GM21717 (cell line): ENCODE data around the gene CFAP97D2.
A peak's percentile ranks its signal among the peaks of the same experiment; 100 is the strongest.
"Not testable (repeated sequence)": the region's sequence is repeated elsewhere in the genome, so short reads cannot be mapped to it uniquely, and the experiment has no call there.

ENCODE experiments used
- ATAC-seq: cut with Tn5 transposase; IDR thresholded peaks from one replicate; pipeline ENCODE4 v1.9.1; 2021; ENCODE audit warnings: mild to moderate bottlenecking, moderate library complexity; ENCODE audit not compliant: unreplicated experiment

The CFAP97D2 gene

DNA sequence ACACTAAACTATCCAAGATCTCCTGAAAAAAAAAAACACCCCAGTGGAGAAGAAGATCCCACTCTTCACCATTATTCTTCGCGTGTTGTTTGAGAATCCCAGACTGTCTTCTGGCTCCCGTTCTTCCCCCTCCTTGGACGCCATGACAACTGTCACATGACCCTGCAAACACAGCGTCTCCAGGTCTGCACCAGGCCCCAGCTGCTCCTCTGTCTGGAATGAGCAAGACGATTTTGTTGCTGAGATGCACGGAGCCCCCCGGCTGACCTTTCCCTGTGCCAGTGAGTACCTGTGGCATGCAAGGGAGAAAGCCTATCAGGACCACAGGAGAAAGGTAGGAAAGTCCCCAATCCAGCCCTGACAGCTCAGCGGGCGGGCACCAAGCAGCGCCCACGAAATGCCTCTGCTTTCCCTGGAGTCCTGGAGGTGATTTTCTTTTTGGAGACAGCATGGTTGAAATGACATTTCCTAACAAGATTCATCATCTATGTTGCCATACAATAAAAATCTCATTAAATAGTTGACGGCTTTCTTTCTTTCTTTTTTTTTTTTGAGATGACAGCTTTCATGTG is at the start of gene CFAP97D2:
Gene CFAP97D2, plus strand, starts transcription at position 171 of the 572 bp plus-strand sequence. Its CDS starts 74 bp downstream, at position 245.
- ATAC-seq, result no peak

DNA sequence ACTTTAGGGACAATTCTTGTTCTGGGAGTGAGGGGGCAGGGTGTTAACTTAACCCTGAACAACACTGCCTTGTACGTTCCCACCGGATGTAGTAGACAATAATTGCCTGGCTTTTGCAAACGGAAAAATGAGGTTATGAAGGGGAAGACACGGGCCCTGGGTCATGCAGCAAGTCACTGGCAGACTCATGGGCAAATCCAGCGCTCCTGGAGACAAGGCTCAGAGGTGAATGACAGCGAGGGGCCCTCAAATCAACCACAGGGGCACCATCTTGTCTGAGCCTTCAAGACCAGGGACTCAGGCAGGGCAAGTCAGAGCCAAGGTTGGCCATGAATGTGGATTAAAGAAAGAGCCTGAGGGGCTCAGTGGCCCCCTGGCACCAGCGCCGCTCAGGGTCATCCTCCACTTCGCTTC is 49.4 kb upstream of the CFAP97D2 start:
- ATAC-seq, result no peak

- ATAC-seq, result no peak
Observed at GRCh38 chr13:114130131-114130836, 48.8 kb upstream of the CFAP97D2 start.

DNA sequence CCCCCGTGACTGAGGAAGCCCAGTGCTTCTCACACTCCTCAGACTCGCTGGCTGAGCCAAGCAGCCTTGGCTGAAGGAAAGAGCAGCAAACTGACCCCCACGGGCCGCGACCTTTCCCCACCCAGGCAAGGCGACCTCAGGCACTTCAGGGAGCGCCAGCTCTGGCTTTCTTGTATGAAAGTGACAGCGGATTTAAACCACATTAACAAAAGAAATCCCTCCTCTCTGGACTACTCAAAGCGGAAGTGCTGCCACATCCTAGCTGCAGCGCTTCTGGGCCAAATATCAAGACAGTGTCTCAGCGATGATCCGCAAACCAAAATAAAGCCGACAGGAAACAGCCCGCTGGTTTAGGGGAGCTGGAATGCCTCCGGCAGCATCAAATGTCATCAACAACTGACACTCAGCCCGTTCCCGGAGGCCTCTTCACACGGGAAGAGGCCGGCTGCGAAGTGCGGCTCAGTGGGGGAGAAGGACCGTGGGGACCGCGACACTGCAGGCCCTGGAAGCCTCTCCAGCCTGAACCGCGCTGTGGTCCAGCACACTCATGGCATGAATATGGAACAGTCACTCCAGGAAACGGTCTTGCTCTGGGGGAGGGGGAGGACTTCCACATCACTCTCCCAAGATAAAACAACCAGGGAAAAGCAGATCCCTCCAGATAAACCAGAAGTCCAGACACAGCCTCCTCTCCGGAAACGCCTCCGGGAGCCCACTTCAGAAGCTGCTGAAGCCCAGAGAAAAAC is 48.0 kb upstream of the CFAP97D2 start:
- ATAC-seq, result no peak

- peak; percentile 3 for ATAC-seq
Observed at GRCh38 chr13:114131583-114132418, 47.3 kb upstream of the CFAP97D2 start.

GRCh38 chr13:114132419-114133121 is 46.5 kb upstream of the CFAP97D2 start, which contains the start of gene RASA3:
TSS of gene RASA3 (minus strand) at chr13:114132623. CDS start at chr13:114132489, 134 bp downstream.
- ATAC-seq, result peak; percentile 61

- ATAC-seq, result not testable (repeated sequence)
Observed at GRCh38 chr13:114133126-114133525, 45.9 kb upstream of the CFAP97D2 start.

DNA sequence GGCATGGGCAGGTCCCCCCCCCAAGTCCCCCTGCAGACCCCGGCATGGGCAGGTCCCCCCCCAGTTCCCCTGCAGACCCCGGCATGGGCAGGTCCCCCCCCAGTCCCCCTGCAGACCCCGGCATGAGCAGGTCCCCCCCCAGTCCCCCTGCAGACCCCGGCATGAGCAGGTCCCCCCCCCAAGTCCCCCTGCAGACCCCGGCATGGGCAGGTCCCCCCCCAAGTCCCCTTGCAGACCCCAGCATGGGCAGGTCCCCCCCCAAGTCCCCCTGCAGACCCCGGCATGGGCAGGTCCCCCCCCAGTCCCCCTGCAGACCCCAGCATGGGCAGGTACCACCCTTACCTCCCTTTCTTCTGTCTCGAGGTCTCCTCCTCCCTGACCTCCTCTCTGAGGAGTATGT is 45.5 kb upstream of the CFAP97D2 start:
- not testable (repeated sequence) for ATAC-seq

DNA sequence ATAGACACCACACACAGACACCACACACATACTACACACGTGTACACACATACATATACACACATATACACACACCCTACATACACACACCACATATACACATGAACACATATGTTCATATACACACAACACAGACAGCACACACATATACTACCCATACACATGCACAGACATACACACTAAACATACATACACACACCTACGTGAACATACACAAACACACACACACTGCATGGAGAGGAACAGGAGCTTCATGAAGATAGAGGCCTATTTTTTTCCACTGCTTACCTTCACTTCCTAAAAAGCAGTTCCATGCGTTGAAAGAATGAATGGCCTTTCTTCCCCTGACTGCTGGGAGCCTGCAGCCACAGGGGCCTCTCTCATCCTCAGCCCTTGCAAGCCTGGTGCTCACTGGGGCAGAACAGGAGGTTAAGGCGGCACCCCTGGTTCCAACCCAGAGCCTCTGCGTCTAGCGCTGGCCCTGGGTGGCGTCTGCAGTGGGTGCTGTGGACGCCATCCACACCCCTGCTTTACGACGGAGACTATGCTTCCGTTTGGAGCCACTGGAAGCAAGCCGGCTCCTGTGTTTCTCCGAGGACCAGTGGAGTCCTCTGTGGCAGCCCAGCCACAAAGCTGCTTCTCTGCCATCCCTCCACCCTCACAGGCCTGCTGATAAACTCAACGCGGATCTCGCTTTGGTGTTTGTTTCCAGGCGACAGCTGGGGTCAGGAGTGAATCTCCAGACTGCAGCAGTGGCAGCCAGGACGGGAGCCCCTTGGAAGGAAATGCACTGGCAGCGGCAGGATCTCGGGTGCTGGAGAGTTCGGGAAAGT is 44.7 kb upstream of the CFAP97D2 start:
- no peak for ATAC-seq

- no peak for ATAC-seq
Observed at GRCh38 chr13:114134944-114135610, 44.0 kb upstream of the CFAP97D2 start.

- ATAC-seq, result no peak
Observed at GRCh38 chr13:114135731-114136171, 43.3 kb upstream of the CFAP97D2 start.

DNA sequence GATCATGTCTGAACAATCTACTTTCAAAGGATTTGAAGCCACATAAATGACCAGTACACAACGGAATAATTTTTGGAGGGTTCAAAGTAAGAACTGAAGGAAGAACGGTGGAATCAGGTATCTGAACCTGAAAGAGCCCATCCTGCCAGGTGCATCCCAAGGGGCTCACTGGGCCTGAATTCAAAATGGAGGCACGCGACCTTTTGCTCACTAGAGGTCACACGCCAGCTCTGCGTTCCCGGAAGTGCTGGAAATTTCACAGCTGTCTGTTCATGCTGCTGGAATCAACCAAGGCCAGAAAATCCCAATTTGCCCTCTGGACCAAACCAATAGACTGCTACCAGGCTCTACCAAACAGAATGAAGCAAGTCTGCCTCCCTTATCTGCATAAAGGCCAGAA is 42.5 kb upstream of the CFAP97D2 start:
- ATAC-seq, result no peak

DNA sequence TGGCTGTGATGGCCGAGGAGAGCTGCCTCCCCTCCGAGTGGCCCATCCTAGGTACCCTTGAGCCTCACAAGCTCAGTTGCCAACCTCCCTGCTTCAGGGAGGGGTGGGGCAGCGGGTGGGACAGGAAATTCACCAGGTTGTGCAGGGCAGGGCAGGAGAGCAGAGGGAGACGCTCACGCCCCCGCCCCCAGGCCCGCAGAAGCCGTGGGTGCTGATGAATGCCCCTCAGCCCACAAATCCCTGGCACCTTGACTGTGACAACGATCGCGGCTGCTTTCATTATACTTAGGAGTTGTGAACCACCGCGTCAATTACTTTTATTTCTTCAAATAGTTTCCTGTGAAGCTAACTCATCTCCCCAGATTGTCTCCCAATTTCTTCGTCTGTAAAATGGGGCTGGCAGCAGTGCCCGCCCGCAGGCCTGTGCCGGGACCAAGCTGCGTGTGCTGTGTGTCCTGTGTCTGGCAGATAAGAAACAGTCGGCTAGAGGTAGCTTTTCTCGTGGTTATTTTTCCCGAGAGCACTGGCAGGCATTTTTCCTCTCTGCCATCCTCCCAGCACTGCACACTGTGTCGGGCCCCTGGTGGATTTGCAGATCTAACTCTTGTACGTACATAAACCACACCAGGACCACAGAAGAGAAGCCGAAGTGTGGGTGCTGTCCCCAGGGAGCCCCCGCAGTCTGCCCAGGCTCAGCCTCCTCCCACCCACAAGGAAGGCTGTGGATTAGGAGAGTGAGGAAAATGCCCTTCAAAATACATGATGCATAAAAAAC is 38.7 kb upstream of the CFAP97D2 start:
- ATAC-seq, result no peak

DNA sequence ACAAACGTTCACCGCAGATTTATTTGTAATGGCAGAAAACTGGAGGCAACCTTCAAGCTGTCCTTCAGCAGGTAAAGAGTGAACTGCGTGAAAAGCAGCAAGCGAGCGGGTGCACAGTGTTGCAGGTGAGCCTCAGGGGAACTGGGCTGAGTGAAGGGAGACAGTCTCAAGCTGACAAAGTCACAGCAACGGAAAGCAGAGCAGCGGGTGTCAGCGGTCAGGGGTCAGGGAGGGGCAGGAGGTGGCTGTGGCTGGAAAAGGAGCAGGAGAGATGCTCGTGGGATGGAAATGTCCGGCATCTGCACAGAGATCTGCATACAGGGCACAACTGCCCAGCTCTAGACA is 38.2 kb upstream of the CFAP97D2 start:
- no peak for ATAC-seq

GRCh38 chr13:114141261-114141996 is 37.6 kb upstream of the CFAP97D2 start:
- no peak for ATAC-seq

- no peak for ATAC-seq
Observed at GRCh38 chr13:114142137-114142550, 36.9 kb upstream of the CFAP97D2 start.
